Progenitor cell of endocrine pancreas (in vitro differentiated cells): Measurements from ENCODE around the gene DPH1. TPM values are rescaled to one million over a fixed set of nuclear protein-coding genes. Genes with fewer than 3 reads are reported as not detected.

Experiments
- DNase-seq: peaks from one replicate; pipeline ENCODE4 v3.0.0; 2021; ENCODE audit warnings: low spot score; ENCODE audit not compliant: unreplicated experiment
- H3K27ac Mint-ChIP-seq: 2 replicates; pipeline ENCODE4 v1.8.0; 2021; ENCODE audit warnings: mild to moderate bottlenecking, moderate library complexity, mixed read lengths
- H3K27me3 Mint-ChIP-seq: 2 replicates; pipeline ENCODE4 v1.8.0; 2021; ENCODE audit warnings: mixed read lengths
- H3K36me3 Mint-ChIP-seq: 2 replicates; pipeline ENCODE4 v1.8.0; 2022; ENCODE audit warnings: mixed read lengths; ENCODE audit not compliant: insufficient read depth
- H3K4me1 Mint-ChIP-seq: 2 replicates; pipeline ENCODE4 v1.8.0; 2021; ENCODE audit warnings: low read depth, mixed read lengths
- H3K4me3 Mint-ChIP-seq: 2 replicates; pipeline ENCODE4 v1.8.0; 2021; ENCODE audit warnings: low read depth, mild to moderate bottlenecking, moderate library complexity, mixed read lengths
- H3K9me3 Mint-ChIP-seq: 2 replicates; pipeline ENCODE4 v1.8.0; 2021; ENCODE audit warnings: low read depth, mixed read lengths
- CTCF ChIP-seq: fragments of 200-600 bp; sonication (generic); IDR thresholded peaks from one replicate; pipeline ENCODE4 v1.5.0; 2021; ENCODE audit warnings: antibody characterized with exemption, mild to moderate bottlenecking; ENCODE audit not compliant: unreplicated experiment
- total RNA-seq: library from RNA; stranded (reverse); gene quantifications from 2 replicates; pipeline ENCODE4 v1.2.1, GENCODE V29; 2021

Gene DPH1
- total RNA-seq, 1 donor from 2014 or later, result 39.1 TPM

GRCh38 chr17:2042933-2043332 is 13.0 kb downstream of the DPH1 start:
- peak overlapping the region; percentile 84 for H3K4me3 Mint-ChIP-seq
- peaks cover 9% of the 10 kb centered on the region for H3K4me1 Mint-ChIP-seq
- H3K27me3 Mint-ChIP-seq, result peaks cover 2% of the 10 kb centered on the region
- DNase-seq, result no peak
- no peaks in the 10 kb centered on the region for H3K9me3 Mint-ChIP-seq
- TF ChIP-seq CTCF, result no peak
- peak overlapping the region; percentile 93 for H3K27ac Mint-ChIP-seq
- peaks cover 9% of the 10 kb centered on the region for H3K36me3 Mint-ChIP-seq

- no peak overlapping the region for H3K4me3 Mint-ChIP-seq
- no peak for TF ChIP-seq CTCF
- peaks cover 9% of the 10 kb centered on the region for H3K27me3 Mint-ChIP-seq
- DNase-seq, result no peak
- H3K27ac Mint-ChIP-seq, result no peak overlapping the region
- H3K36me3 Mint-ChIP-seq, result peaks cover 6% of the 10 kb centered on the region
- peaks cover 11% of the 10 kb centered on the region for H3K4me1 Mint-ChIP-seq
- no peaks in the 10 kb centered on the region for H3K9me3 Mint-ChIP-seq
Observed at GRCh38 chr17:2043785-2044184, 13.8 kb downstream of the DPH1 start.

DNA sequence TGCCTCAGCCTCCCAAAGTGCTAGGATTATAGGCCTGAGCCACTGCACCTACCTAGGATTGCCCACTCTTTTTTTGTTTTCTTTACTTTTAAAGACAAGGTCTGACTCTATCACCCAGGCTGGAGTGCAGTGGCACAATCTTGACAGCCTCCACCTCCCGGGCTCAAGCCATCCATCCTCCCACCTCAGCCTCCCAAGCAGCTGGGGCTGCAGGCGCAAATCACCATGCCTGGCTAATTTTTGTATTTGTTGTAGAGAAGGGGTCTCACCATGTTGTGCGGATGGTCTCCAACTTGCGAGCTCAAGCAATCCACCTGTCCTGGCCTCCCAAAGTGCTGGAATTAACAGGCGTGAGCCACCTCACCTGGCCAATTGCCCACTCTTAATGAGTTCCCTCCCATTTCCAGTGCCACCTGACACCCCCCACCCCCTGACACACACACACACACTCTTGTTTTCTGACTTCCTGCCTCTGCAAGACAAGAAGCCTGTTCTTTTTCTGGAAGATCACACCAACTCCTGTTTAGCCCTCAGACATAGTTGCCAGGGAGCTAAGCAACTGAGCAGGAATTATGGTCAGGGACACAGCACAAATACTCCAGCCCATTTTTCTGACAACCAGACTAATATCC is 14.4 kb downstream of the DPH1 start:
- peaks cover 14% of the 10 kb centered on the region for H3K27me3 Mint-ChIP-seq
- DNase-seq, result no peak
- no peaks in the 10 kb centered on the region for H3K9me3 Mint-ChIP-seq
- H3K4me1 Mint-ChIP-seq, result peaks cover 15% of the 10 kb centered on the region
- peak overlapping the region; percentile 16 for H3K4me3 Mint-ChIP-seq
- H3K36me3 Mint-ChIP-seq, result peaks cover 6% of the 10 kb centered on the region
- no peak overlapping the region for H3K27ac Mint-ChIP-seq
- TF ChIP-seq CTCF, result no peak

DNA sequence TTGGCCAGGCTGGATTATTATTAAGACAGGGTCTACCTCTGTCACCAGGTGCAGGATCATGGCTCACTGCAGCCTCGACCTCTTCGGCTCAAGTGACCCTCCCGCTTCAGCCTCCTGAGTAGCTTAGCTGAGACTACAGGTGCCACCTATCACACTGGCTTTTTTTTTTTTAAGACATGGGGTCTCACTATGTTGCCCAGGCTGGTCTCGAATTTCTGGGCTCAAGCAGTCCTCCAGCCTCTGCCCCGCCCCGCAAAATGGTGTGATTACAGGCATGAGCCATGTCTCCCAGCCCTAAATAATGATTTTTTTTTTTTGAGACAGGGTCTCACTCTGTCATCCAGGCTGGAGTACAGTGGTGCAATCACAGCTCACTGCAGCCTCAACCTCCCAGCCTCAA is 17.6 kb downstream of the DPH1 start:
- Mint-ChIP-seq H3K27ac (no peak overlapping the region), H3K36me3 (peaks cover 6% of the 10 kb centered on the region), H3K27me3 (peaks cover 22% of the 10 kb centered on the region), H3K4me1 (peaks cover 12% of the 10 kb centered on the region), H3K4me3 (no peak overlapping the region), H3K9me3 (no peaks in the 10 kb centered on the region)
- DNase-seq, result no peak
- no peak for TF ChIP-seq CTCF

DNA sequence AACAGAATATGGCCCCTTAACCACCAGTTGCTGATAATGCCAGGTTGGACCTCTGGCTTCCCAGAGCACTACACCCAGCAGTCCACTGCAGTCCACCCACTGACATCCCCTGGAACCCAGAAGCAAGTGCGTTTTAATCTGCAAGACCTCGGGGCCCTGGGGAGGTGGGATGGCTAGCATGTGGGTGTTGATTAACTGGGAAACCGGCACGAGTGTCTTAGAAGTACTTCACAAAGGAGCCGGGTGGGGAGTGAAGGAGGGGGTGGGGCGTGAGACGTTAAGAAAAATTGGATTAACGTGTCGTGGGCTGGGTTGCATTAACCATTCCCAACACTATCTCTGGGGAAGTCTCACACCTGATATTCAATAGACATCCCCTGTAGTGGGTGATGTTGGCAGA is 18.9 kb downstream of the DPH1 start:
- peaks cover 11% of the 10 kb centered on the region for H3K4me1 Mint-ChIP-seq
- peaks cover 29% of the 10 kb centered on the region for H3K27me3 Mint-ChIP-seq
- no peak for TF ChIP-seq CTCF
- H3K36me3 Mint-ChIP-seq, result no peaks in the 10 kb centered on the region
- no peaks in the 10 kb centered on the region for H3K9me3 Mint-ChIP-seq
- no peak for DNase-seq
- H3K4me3 Mint-ChIP-seq, result peak overlapping the region; percentile 78
- H3K27ac Mint-ChIP-seq, result peak overlapping the region; percentile 24
